Renal cortical epithelial cell (primary cell): ENCODE results near the gene PRDM2. TPM values are rescaled to one million over a fixed set of nuclear protein-coding genes. Genes with fewer than 3 reads are reported as not detected.

ENCODE experiments used
- DNase-seq: peaks from one replicate; pipeline ENCODE4 v3.0.0-alpha.2; 2011; ENCODE audit warnings: low read depth
- total RNA-seq: library from RNA; depleted of rRNA; stranded (reverse); fragments of >200 nt; gene quantifications from 2 replicates; pipeline ENCODE4 v1.2.3, GENCODE V29; 2014

Gene PRDM2
- total RNA-seq, 1 donor from 2014 or later = 17.5 TPM

DNA sequence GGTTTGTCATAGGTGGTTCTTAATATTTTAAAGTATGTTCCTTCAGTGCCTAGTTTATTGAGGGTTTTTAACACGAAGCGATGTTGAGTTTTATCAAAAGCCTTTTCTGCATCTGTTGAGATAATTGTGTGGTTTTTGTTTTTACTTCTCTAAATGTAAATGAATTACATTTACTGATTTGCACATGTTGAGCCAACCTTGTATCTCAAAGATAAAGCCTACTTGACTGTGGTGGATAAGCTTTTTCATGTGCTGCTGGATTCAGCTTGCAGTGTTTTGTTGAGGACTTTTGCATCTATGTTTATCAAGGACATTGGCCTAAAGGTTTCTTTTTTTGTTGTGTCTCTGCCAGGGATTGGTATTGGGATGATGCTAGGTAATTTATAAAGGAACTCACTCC, 142.5 kb downstream of the PRDM2 start:
- no peak for DNase-seq

DNA sequence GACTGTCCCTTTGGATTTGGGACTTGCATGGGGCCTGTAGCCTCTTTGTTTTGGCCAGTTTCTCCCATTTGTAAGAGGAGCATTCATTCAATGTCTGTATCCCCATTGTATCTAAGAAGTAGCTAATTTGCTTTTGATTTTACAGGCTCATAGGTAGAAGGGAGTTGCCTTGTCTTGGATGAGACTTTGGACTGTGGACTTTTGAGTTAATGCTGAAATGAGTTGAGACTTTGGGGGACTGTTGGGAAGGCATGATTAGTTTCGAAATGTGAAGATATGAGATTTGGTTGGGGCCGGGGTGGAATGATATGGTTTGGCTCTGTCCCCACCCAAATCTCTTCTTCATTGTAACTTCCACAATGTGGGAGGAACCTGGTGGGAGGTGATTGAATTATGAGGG, 151.7 kb downstream of the PRDM2 start:
- DNase-seq = no peak

DNA sequence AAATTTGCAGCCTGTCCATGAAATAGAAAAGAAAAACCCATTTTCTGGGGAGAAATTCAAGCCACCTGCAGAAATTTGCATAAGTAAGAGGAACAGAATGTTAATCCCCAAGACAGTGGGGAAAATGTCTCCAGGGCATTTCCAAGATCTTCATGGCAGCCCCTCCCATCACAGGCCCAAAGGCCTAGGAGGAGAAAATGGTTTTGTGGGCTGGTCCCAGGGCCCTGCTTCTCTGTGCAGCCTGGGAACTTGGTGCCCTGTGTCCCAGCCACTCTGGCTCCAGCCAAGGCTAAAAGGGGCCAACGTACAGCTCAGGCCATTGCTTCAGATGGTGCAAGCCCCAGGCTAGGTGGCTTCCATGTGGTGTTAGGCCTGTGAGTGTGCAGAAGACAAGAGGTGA, 155.6 kb downstream of the PRDM2 start:
- DNase-seq = no peak

DNA sequence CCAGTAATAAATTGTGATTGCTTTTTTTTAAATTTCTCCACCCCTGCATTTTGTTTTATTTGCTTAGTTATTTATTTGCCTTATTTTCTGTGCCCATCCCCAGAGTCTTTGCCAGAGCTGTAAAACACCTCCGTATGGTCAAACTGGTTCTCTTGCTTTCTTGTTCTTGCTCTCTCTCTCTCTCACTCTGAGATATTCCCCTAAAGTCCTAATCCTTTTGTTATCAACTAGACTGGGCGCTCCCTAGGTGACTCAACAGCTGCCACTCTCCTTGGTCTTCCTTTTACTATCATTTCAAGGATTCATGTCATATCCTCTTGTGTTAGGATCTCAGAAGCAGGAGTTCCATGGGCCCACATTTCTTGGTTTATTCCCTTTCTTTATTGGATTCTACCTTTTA, 160.0 kb downstream of the PRDM2 start:
- DNase-seq = no peak

DNA sequence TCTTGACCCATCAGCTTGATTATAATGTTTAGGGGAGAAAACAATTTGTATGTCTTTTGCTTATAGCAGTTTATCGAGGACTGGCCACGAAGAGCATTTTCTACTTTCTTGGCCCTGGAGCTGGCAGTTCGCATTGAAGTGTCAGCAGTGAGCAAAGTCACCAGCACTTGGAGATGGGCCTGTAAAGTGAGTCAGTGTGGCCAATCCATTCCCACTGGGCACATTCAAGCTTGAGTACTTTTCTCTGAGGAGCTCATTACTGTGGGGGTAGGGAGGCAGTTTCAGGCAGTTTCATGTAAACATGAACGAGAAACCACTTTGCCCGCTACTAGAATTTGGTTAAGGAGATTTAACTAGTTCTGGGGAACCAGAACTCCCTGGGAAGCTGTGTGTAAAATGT, 164.8 kb downstream of the PRDM2 start:
- no peak for DNase-seq

DNA sequence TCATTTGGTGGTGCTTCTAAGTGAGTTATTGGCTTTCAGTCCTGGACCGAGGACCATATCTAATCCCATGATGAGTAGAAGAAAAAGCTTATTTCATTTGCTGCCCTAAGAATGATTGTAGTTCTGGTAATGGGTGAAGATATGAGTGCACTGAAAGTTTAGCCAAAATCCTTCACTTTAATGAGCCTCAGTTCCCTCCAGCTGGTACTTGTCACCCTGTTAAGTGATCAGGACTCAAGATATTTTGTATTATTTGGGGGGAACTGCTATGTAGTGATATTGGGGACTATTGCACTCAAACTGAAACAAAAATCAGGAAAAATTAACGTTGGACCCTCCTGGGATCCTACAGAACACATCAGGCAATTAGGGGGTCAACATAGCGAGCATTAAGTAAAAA, 165.9 kb downstream of the PRDM2 start:
- no peak for DNase-seq

DNA sequence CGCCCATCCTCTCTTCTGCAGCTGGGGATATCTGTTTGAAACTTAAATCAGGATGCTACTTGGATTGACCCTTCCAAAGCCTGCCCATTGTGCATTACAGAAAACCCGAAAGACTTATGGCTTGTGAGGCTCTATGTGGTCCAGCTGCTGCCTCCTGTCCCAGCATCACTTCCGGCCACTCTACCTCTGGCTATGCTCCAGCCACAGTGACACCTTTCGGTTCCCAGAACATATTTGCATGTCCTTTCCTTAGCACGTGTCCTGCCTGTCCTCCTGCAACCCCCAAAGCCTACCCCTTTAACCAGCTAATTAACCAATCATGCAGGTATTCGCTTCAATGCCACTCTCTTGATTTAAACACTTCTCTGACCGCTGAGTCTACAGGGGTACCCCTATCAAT, 167.6 kb downstream of the PRDM2 start:
- no peak for DNase-seq

DNA sequence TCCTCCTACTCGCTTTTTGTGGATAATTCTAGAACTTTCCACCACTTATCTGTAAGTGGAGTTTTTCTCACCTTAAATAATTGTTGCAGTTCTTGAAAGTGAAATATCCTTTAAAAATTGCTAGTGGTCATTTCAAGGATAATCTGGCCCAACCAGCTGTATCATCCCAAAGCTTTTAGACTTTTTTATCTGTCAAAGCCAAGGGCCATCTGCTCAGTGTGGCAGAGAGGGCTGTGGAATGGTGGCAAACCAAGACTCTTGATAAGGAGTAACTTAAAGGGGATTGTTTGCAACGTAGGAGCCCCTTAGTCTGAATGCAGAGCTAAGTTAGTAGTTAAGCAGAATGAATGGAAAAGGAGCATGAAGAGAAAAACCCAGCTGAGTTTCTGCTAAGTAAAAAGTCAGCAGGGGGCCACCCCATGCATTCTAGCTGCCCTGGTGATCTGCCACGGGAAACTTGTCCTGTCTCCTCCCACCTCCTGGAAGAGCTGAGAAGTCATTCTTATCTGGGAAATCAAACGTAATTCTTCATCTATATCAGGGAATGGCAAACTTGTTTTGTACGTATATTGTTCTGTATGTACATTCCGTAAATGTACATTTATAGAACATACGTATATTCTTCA, 169.3 kb downstream of the PRDM2 start:
- DNase-seq = no peak

DNA sequence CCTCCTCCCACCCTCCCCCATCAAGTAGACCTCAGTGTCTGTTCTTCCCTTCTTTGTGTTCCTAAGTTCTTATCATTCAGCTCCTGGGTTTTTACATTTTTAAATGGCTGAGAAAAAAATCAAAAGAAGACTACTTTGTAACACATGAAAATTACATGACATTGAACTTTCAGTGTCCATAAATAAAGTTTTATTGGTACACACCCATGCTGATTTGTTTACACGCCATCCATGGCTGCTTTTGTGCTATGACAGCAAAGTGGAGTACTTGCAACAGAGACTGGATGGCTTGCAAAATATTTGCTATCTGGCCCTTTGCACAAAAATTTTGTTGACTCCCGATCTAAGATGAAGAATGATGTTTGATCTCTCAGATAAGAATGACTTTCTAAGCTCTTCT, 171.4 kb downstream of the PRDM2 start:
- no peak for DNase-seq

DNA sequence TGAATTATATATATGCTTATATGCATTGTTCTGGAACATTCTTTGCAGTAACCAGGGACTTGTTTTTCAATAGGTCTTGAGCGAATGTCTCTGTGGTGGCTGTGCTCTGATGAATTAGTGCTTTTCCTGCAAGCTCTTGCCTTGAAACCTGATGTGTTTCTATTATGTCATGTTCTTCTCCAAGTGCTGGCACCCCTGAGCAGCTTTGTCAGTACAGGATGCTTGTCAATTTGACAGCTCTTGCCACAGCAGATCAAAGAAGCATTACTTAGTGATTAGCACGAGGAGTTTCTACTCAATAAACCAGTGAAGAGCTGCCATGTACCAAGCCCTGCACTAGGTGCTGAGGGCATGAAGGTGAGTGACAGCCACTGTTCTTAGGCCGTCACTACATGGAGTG, 171.9 kb downstream of the PRDM2 start:
- no peak for DNase-seq

DNA sequence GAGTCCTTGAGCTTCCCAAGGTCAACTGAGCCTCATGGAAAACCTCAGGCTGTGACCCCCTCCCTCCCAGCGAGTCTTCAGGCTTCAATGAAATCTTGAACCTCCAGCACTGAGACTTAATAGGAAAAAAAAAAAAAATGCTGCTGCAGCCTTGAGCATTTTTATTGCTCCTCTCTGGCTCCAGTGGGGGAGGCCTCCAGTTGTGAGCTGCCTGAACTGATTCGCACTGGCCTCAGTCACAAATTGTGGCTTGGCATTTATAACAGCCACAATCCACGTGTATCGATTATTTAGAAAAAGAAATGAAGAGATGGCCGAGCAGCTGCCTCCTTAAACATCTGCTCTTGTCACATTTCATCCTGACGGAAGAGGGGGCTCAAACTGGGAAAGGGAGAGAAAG, 173.0 kb downstream of the PRDM2 start:
- DNase-seq = no peak

Other genes starting within 250 kb of the PRDM2 start
- gene LRRC38, start 186.2 kb upstream of the PRDM2 start, total RNA-seq = not detected in 2 replicates
- 0.87 and 2.4 TPM in 2 replicates for gene PDPN, start 116.4 kb upstream of the PRDM2 start, total RNA-seq